HepG2 (cell line): ENCODE data around the gene AFDN. TPM values are rescaled to one million over a fixed set of nuclear protein-coding genes. Genes with fewer than 3 reads are reported as not detected.

Experiments used
- ATF7-NPFF ChIP-seq: sonication (generic); formaldehyde crosslinking; IDR thresholded peaks from 2 replicates; pipeline ENCODE4 v1.8.1; 2023; ENCODE audit warnings: mild to moderate bottlenecking, low read depth, missing genetic modification reagents, moderate library complexity
- ELF3 ChIP-seq: IDR thresholded peaks from 2 replicates; pipeline ENCODE4 v1.6.1; 2016; ENCODE audit warnings: missing genetic modification reagents, missing compliant biosample characterization
- HCFC1 ChIP-seq: fragments of 150-350 bp; IDR thresholded peaks from 2 replicates; pipeline ENCODE4 v1.6.1; 2014; ENCODE audit warnings: low read depth, low read length
- KDM1A ChIP-seq: IDR thresholded peaks from 2 replicates; pipeline ENCODE4 v1.6.1; 2016; ENCODE audit warnings: missing compliant biosample characterization
- MYC ChIP-seq: sonication (generic); formaldehyde crosslinking; IDR thresholded peaks from 2 replicates; pipeline ENCODE4 v1.9.0; 2021; ENCODE audit warnings: missing genetic modification reagents, borderline replicate concordance
- PHF5A ChIP-seq: IDR thresholded peaks from one replicate; pipeline ENCODE4 v1.6.1; 2018; ENCODE audit warnings: low read depth, missing genetic modification reagents; ENCODE audit not compliant: unreplicated experiment
- PPARG ChIP-seq: conservative IDR thresholded peaks from 2 replicates; pipeline ENCODE4 v1.6.1; 2016; ENCODE audit warnings: missing biosample characterization, missing genetic modification reagents
- RBAK ChIP-seq: sonication (generic); formaldehyde crosslinking; IDR thresholded peaks from 2 replicates; pipeline ENCODE4 v1.5.1; 2020; ENCODE audit warnings: mild to moderate bottlenecking, missing genetic modification reagents
- SMARCC2 ChIP-seq: fragments of 450-650 bp; IDR thresholded peaks from 2 replicates; pipeline ENCODE4 v1.6.1; 2017; ENCODE audit warnings: antibody characterized with exemption, mild to moderate bottlenecking
- SOX13 ChIP-seq, 3 experiments: fragments of 450-650 bp in 1 of 3; sonication (generic) in 1 of 3; formaldehyde crosslinking in 1 of 3; IDR thresholded peaks in 2 of 3; conservative IDR thresholded peaks in 1 of 3; 2 replicates each; pipeline versions ENCODE4 v1.5.0 to v1.6.1; 2016 to 2020; ENCODE audit warnings: antibody characterized with exemption in 1 of 3, mild to moderate bottlenecking in 1 of 3, missing compliant biosample characterization in 1 of 3, missing genetic modification reagents in 1 of 3, moderate library complexity in 1 of 3
- SRSF4 ChIP-seq: fragments of 200-400 bp; formaldehyde crosslinking; IDR thresholded peaks from one replicate; pipeline ENCODE4 v1.6.1; 2018; ENCODE audit warnings: mild to moderate bottlenecking, low read depth, low read length, moderate library complexity; ENCODE audit not compliant: poor library complexity, severe bottlenecking
- TRIM24 ChIP-seq: sonication (generic); formaldehyde crosslinking; IDR thresholded peaks from 2 replicates; pipeline ENCODE4 v1.8.0; 2022; ENCODE audit warnings: mild to moderate bottlenecking, missing genetic modification reagents
- ZBTB37 ChIP-seq: sonication (generic); formaldehyde crosslinking; IDR thresholded peaks from 2 replicates; pipeline ENCODE4 v1.4.0; 2020; ENCODE audit warnings: mild to moderate bottlenecking, missing genetic modification reagents
- ZNF205 ChIP-seq: IDR thresholded peaks from 2 replicates; pipeline ENCODE4 v1.6.1; 2018; ENCODE audit warnings: missing biosample characterization, missing genetic modification reagents
- ZNF225 ChIP-seq: sonication (generic); formaldehyde crosslinking; IDR thresholded peaks from 2 replicates; pipeline ENCODE4 v1.4.0; 2020; ENCODE audit warnings: mild to moderate bottlenecking, missing genetic modification reagents
- ZNF367 ChIP-seq: sonication (generic); formaldehyde crosslinking; IDR thresholded peaks from 2 replicates; pipeline ENCODE4 v1.4.0; 2020; ENCODE audit warnings: missing genetic modification reagents, borderline replicate concordance
- ZNF607 ChIP-seq: sonication (generic); formaldehyde crosslinking; IDR thresholded peaks from 2 replicates; pipeline ENCODE4 v1.5.1; 2020; ENCODE audit warnings: missing genetic modification reagents, mild to moderate bottlenecking, borderline replicate concordance
- polyA plus RNA-seq, 8 experiments: library from polyadenylated mRNA; depleted of rRNA in 3 of 8; stranded (reverse) in 7 of 8; unstranded in 1 of 8; fragments of >200 nt; fragmentation: Illumina TruSeq in 4 of 8; extraction: Trizol in 4 of 8; gene quantifications; 2 replicates each; pipeline versions ENCODE4 v1.2.1 to v1.2.3, GENCODE V29; 2011 to 2016; ENCODE audit warnings: low read depth in 4 of 8, missing spikeins in 1 of 8, mixed read lengths in 1 of 8; ENCODE audit not compliant: insufficient read depth in 1 of 8
- total RNA-seq, 5 experiments: library from RNA; depleted of rRNA; stranded (reverse); fragments of >200 nt; fragmentation: Illumina TruSeq; extraction: Trizol; gene quantifications; 2 replicates each; pipeline ENCODE4 v1.2.3, GENCODE V29; 2016; ENCODE audit warnings: low read depth in 1 of 5
- TF ChIP-seq, protein P1 (sequence below): sonication (generic); formaldehyde crosslinking; conservative IDR thresholded peaks from 2 replicates; pipeline ENCODE4 v1.4.0; 2020; ENCODE audit warnings: missing genetic modification reagents
- TF ChIP-seq, protein P2 (sequence below): IDR thresholded peaks from 2 replicates; pipeline ENCODE4 v1.6.1; 2016; ENCODE audit warnings: control low read depth
- TF ChIP-seq, protein P3 (sequence below): sonication (generic); formaldehyde crosslinking; IDR thresholded peaks from 2 replicates; pipeline ENCODE4 v1.4.0; 2020; ENCODE audit warnings: missing genetic modification reagents

Gene AFDN
- total and polyA plus RNA-seq, 2 of the 13 experiments (the other 11 are each of a cell fraction or from before 2014, with no cell fraction given): 136 to 151 TPM

GRCh38 chr6:167827583-167828324, 1.0 kb downstream of the AFDN start (continued):
- TF ChIP-seq, protein P1, sequence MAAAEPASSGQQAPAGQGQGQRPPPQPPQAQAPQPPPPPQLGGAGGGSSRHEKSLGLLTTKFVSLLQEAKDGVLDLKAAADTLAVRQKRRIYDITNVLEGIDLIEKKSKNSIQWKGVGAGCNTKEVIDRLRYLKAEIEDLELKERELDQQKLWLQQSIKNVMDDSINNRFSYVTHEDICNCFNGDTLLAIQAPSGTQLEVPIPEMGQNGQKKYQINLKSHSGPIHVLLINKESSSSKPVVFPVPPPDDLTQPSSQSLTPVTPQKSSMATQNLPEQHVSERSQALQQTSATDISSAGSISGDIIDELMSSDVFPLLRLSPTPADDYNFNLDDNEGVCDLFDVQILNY (CRISPR knock-in tag): no peak
- no peak for TF ChIP-seq ZBTB37 (CRISPR knock-in tag)
- TF ChIP-seq, protein P2, sequence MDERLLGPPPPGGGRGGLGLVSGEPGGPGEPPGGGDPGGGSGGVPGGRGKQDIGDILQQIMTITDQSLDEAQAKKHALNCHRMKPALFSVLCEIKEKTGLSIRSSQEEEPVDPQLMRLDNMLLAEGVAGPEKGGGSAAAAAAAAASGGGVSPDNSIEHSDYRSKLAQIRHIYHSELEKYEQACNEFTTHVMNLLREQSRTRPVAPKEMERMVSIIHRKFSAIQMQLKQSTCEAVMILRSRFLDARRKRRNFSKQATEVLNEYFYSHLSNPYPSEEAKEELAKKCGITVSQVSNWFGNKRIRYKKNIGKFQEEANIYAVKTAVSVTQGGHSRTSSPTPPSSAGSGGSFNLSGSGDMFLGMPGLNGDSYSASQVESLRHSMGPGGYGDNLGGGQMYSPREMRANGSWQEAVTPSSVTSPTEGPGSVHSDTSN (CRISPR knock-in tag): no peak
- TF ChIP-seq KDM1A (CRISPR knock-in tag): no peak
- TF ChIP-seq PPARG (CRISPR knock-in tag): no peak
- TF ChIP-seq ZNF367: peak; percentile 54; the same call in 1 of the 2 replicates
- peak; percentile 63; the same call in 1 of the 2 replicates for TF ChIP-seq MYC
- TF ChIP-seq ZNF225 (CRISPR knock-in tag): no peak
- TF ChIP-seq ATF7-NPFF (CRISPR knock-in tag): peak; percentile 48; the same call in 1 of the 2 replicates
- TF ChIP-seq PHF5A (CRISPR knock-in tag): no peak
- TF ChIP-seq RBAK (CRISPR knock-in tag): no peak
- no peak for TF ChIP-seq TRIM24 (CRISPR knock-in tag)
- TF ChIP-seq ZNF607: no peak
- TF ChIP-seq SOX13 (IDR thresholded peaks at IDR 0.05): 0 out of 2 replicates have a peak, but pooled peaks have one; percentile 10
- TF ChIP-seq SOX13 (CRISPR knock-in tag; conservative IDR thresholded peaks at IDR 0.05 in 1 of 2, IDR thresholded peaks at IDR 0.05 in 1 of 2): peak in 1 of 2 experiments; percentile 49; a peak in 2 of 4 replicates
- TF ChIP-seq SMARCC2: no peak
- no peak; the same call in 1 of the 2 replicates for TF ChIP-seq ZNF205 (CRISPR knock-in tag)
- TF ChIP-seq, protein P3, sequence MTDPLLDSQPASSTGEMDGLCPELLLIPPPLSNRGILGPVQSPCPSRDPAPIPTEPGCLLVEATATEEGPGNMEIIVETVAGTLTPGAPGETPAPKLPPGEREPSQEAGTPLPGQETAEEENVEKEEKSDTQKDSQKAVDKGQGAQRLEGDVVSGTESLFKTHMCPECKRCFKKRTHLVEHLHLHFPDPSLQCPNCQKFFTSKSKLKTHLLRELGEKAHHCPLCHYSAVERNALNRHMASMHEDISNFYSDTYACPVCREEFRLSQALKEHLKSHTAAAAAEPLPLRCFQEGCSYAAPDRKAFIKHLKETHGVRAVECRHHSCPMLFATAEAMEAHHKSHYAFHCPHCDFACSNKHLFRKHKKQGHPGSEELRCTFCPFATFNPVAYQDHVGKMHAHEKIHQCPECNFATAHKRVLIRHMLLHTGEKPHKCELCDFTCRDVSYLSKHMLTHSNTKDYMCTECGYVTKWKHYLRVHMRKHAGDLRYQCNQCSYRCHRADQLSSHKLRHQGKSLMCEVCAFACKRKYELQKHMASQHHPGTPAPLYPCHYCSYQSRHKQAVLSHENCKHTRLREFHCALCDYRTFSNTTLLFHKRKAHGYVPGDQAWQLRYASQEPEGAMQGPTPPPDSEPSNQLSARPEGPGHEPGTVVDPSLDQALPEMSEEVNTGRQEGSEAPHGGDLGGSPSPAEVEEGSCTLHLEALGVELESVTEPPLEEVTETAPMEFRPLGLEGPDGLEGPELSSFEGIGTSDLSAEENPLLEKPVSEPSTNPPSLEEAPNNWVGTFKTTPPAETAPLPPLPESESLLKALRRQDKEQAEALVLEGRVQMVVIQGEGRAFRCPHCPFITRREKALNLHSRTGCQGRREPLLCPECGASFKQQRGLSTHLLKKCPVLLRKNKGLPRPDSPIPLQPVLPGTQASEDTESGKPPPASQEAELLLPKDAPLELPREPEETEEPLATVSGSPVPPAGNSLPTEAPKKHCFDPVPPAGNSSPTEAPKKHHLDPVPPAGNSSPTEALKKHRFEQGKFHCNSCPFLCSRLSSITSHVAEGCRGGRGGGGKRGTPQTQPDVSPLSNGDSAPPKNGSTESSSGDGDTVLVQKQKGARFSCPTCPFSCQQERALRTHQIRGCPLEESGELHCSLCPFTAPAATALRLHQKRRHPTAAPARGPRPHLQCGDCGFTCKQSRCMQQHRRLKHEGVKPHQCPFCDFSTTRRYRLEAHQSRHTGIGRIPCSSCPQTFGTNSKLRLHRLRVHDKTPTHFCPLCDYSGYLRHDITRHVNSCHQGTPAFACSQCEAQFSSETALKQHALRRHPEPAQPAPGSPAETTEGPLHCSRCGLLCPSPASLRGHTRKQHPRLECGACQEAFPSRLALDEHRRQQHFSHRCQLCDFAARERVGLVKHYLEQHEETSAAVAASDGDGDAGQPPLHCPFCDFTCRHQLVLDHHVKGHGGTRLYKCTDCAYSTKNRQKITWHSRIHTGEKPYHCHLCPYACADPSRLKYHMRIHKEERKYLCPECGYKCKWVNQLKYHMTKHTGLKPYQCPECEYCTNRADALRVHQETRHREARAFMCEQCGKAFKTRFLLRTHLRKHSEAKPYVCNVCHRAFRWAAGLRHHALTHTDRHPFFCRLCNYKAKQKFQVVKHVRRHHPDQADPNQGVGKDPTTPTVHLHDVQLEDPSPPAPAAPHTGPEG (CRISPR knock-in tag): no peak; the same call in 1 of the 2 replicates
- no peak for TF ChIP-seq SRSF4
- TF ChIP-seq HCFC1: no peak
- TF ChIP-seq ELF3: no peak
